ENCODE results near the gene SETSIP. TPM values are rescaled to one million over a fixed set of nuclear protein-coding genes. Genes with fewer than 3 reads are reported as not detected.

The SETSIP gene
- total RNA-seq, 2 experiments from 2014 or later: 0.44 TPM; not detected in 1

DNA sequence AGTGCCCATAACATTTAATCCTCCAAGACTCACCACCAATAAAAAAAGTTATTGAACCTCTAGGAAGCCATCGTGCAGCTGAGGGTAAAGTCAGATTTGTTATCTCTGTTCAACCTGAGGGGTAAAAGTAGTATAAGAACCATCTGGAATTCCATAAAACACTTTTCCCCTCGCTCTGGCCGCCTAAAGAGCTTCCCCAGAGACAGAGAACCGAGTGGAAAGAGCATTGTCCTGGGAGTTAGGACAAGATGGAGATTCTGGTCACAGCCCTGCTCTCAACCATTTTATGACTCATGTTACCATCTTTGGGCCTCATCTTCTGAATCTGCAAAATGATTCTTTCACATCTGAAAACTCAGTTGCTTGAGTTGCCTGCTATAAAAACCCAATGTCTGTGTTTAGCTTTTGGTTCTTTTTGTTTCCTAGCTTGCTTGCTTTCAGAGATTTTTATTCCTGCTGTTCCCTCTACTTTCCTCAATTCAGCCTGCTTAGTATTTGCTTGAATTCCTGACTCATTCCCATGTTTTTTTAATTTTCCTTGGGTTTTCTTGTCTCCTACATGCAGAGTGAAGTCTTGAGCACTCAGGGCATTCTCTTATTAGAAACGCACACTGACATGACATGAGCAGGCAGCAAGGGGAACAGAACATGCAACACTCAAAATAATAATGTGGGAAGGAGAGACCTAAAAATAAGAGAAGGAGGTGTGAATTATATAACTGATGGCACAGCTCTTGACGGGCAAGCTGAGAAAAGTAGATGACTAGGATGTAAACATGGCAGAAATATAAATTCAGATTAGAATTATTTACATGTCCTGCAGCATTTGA lies 43.7 kb downstream of the SETSIP start:
- H3K9me2 ChIP-seq (ENCODE audit: insufficient read depth, low read length): no peaks in the 10 kb centered on the region
- no peaks in the 10 kb centered on the region for H3K79me2 ChIP-seq (ENCODE audit: insufficient read depth, low read depth, low read length)
- intact Hi-C loops (cut with micrococcal nuclease; ENCODE audit: unreplicated experiment): no loop called here
- CTCF ChIA-PET (ENCODE audit: unreplicated experiment): no interaction called here
- H3K36me3 ChIP-seq (ENCODE audit: insufficient read depth, low read length): no peaks in the 10 kb centered on the region
- no peak for DNase-seq (ENCODE audit: low spot score)
- no peak overlapping the region for H3K4me3 ChIP-seq (ENCODE audit: low read depth, low read length, poor library complexity, severe bottlenecking)
- no peak overlapping the region for H3K4me2 ChIP-seq (ENCODE audit: low read length)
- H3K27ac ChIP-seq (ENCODE audit: low read depth, low read length, poor library complexity, severe bottlenecking): no peak overlapping the region
- H3K9me3 ChIP-seq (ENCODE audit: low read length): no peaks in the 10 kb centered on the region
- no peaks in the 10 kb centered on the region for H3K4me1 ChIP-seq (ENCODE audit: insufficient read depth, low read length, poor library complexity, severe bottlenecking)
- TF ChIP-seq, protein P1, sequence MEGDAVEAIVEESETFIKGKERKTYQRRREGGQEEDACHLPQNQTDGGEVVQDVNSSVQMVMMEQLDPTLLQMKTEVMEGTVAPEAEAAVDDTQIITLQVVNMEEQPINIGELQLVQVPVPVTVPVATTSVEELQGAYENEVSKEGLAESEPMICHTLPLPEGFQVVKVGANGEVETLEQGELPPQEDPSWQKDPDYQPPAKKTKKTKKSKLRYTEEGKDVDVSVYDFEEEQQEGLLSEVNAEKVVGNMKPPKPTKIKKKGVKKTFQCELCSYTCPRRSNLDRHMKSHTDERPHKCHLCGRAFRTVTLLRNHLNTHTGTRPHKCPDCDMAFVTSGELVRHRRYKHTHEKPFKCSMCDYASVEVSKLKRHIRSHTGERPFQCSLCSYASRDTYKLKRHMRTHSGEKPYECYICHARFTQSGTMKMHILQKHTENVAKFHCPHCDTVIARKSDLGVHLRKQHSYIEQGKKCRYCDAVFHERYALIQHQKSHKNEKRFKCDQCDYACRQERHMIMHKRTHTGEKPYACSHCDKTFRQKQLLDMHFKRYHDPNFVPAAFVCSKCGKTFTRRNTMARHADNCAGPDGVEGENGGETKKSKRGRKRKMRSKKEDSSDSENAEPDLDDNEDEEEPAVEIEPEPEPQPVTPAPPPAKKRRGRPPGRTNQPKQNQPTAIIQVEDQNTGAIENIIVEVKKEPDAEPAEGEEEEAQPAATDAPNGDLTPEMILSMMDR (conservative IDR thresholded peaks at IDR 0.05; ENCODE audit: low read length): no peak
- TF ChIP-seq EZH2phosphoT487 (IDR thresholded peaks at IDR 0.05; ENCODE audit: borderline replicate concordance, low read depth, low read length): no peak
- no peaks in the 10 kb centered on the region for H4K20me1 ChIP-seq (ENCODE audit: insufficient read depth, low read length)
- POLR2A ChIA-PET: no interaction called here
- no peak overlapping the region for H2AFZ ChIP-seq (ENCODE audit: low read length)
- no TSS peak for BruUV-seq (replicated peaks)

DNA sequence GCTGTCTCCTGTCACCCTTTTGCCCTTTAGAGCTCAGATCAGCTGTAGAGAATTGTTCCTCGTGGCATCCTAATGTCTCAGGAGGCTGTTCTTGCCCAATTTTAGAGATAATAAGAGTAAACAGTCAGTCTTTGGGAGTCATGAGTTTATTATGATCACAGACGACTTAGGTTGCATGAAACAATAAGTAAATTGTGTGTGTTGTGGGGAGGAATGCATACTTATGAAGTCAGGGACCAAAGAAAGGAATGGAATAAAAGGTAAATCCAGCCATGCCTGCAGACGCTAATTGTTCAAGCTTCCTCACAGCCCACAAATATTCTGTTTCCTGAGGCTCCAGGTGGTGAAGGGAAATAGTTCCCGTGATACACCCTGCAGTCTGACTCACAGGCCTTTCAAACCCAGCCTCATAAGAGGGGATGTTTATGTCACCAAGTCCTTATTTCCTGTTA lies 44.5 kb downstream of the SETSIP start:
- no peak overlapping the region for H3K27ac ChIP-seq (ENCODE audit: low read depth, low read length, poor library complexity, severe bottlenecking)
- no peaks in the 10 kb centered on the region for H3K79me2 ChIP-seq (ENCODE audit: insufficient read depth, low read depth, low read length)
- H3K4me2 ChIP-seq (ENCODE audit: low read length): no peak overlapping the region
- CTCF ChIA-PET (ENCODE audit: unreplicated experiment): no interaction called here
- H3K9me3 ChIP-seq (ENCODE audit: low read length): no peaks in the 10 kb centered on the region
- no peaks in the 10 kb centered on the region for H3K9me2 ChIP-seq (ENCODE audit: insufficient read depth, low read length)
- DNase-seq (ENCODE audit: low spot score): no peak
- H3K4me3 ChIP-seq (ENCODE audit: low read depth, low read length, poor library complexity, severe bottlenecking): no peak overlapping the region
- H4K20me1 ChIP-seq (ENCODE audit: insufficient read depth, low read length): no peaks in the 10 kb centered on the region
- H3K4me1 ChIP-seq (ENCODE audit: insufficient read depth, low read length, poor library complexity, severe bottlenecking): no peaks in the 10 kb centered on the region
- no TSS peak for BruUV-seq (replicated peaks)
- POLR2A ChIA-PET: no interaction called here
- TF ChIP-seq, protein P1 (conservative IDR thresholded peaks at IDR 0.05; ENCODE audit: low read length): no peak
- intact Hi-C loops (cut with micrococcal nuclease; ENCODE audit: unreplicated experiment): no loop called here
- H3K36me3 ChIP-seq (ENCODE audit: insufficient read depth, low read length): no peaks in the 10 kb centered on the region
- H2AFZ ChIP-seq (ENCODE audit: low read length): no peak overlapping the region

- H3K4me2 ChIP-seq (ENCODE audit: low read length): no peak overlapping the region
- BruUV-seq (replicated peaks): no TSS peak
Measured at GRCh38 chr1:92029241-92029922, 45.8 kb downstream of the SETSIP start.

More at GRCh38 chr1:92029241-92029922, 45.8 kb downstream of the SETSIP start:
- Histone ChIP-seq H3K36me3 (ENCODE audit: insufficient read depth, low read length) (no peaks in the 10 kb centered on the region), H3K4me3 (ENCODE audit: low read depth, low read length, poor library complexity, severe bottlenecking) (no peak overlapping the region), H3K4me1 (ENCODE audit: insufficient read depth, low read length, poor library complexity, severe bottlenecking) (no peaks in the 10 kb centered on the region), H3K9me3 (ENCODE audit: low read length) (no peaks in the 10 kb centered on the region), H3K79me2 (ENCODE audit: insufficient read depth, low read depth, low read length) (no peaks in the 10 kb centered on the region), H3K27ac (ENCODE audit: low read depth, low read length, poor library complexity, severe bottlenecking) (no peak overlapping the region), H2AFZ (ENCODE audit: low read length) (no peak overlapping the region), H3K9me2 (ENCODE audit: insufficient read depth, low read length) (no peaks in the 10 kb centered on the region), H4K20me1 (ENCODE audit: insufficient read depth, low read length) (no peaks in the 10 kb centered on the region)
- ChIA-PET POLR2A (no interaction called here), CTCF (ENCODE audit: unreplicated experiment) (no interaction called here)
- TF ChIP-seq EZH2phosphoT487 (IDR thresholded peaks at IDR 0.05; ENCODE audit: borderline replicate concordance, low read depth, low read length): no peak
- TF ChIP-seq, protein P1 (conservative IDR thresholded peaks at IDR 0.05; ENCODE audit: low read length): no peak
- intact Hi-C loops (cut with micrococcal nuclease; ENCODE audit: unreplicated experiment): no loop called here
- no peak for DNase-seq (ENCODE audit: low spot score)
